Measurements from ENCODE around the gene ARHGAP8.

ARHGAP8 gene

GRCh38 chr22:44714703-44715350 is 37.5 kb upstream of the ARHGAP8 start:
- H3K4me1 ChIP-seq (ENCODE audit: insufficient read depth, low read length) = no peaks in the 10 kb centered on the region
- no peaks in the 10 kb centered on the region for H3K36me3 ChIP-seq (ENCODE audit: insufficient read depth, low read length)
- H3K4me3 ChIP-seq (ENCODE audit: low read length) = no peak overlapping the region
- no peak overlapping the region for H2AFZ ChIP-seq (ENCODE audit: low read depth, low read length)
- no peaks in the 10 kb centered on the region for H3K9me3 ChIP-seq (ENCODE audit: low read length)
- no peaks in the 10 kb centered on the region for H3K27me3 ChIP-seq (ENCODE audit: insufficient read depth, low read length)

- Histone ChIP-seq H3K27me3 (ENCODE audit: insufficient read depth, low read length) (no peaks in the 10 kb centered on the region), H3K36me3 (ENCODE audit: insufficient read depth, low read length) (no peaks in the 10 kb centered on the region), H3K9me3 (ENCODE audit: low read length) (no peaks in the 10 kb centered on the region), H2AFZ (ENCODE audit: low read depth, low read length) (no peak overlapping the region), H3K4me1 (ENCODE audit: insufficient read depth, low read length) (no peaks in the 10 kb centered on the region), H3K4me3 (ENCODE audit: low read length) (no peak overlapping the region)
Observed at GRCh38 chr22:44718418-44718817, 34.0 kb upstream of the ARHGAP8 start.

- no peaks in the 10 kb centered on the region for H3K27me3 ChIP-seq (ENCODE audit: insufficient read depth, low read length)
- no peak overlapping the region for H3K4me3 ChIP-seq (ENCODE audit: low read length)
- no peaks in the 10 kb centered on the region for H3K4me1 ChIP-seq (ENCODE audit: insufficient read depth, low read length)
- H3K36me3 ChIP-seq (ENCODE audit: insufficient read depth, low read length) = no peaks in the 10 kb centered on the region
- no peaks in the 10 kb centered on the region for H3K9me3 ChIP-seq (ENCODE audit: low read length)
- H2AFZ ChIP-seq (ENCODE audit: low read depth, low read length) = no peak overlapping the region
Observed at GRCh38 chr22:44719586-44720368, 32.6 kb upstream of the ARHGAP8 start.

DNA sequence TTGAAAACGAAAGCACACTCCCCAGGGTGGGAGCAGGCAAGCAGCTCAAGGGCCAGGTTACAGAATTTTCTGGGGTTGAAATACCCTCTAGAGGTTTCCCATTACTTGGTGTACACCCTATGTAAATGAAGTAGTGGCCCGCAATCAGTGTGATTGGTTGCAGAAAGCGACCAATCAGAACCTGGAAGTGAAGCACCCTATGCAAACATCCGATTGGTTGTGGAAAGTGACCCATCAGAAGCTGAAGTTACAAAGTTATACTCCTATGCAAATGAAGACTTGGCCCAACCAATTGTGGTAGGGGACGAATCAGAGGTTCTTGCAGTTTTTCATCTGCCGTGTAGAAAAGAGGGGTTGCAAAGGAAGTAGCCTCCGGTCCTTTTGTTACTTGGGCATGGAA is 31.2 kb upstream of the ARHGAP8 start:
- no peaks in the 10 kb centered on the region for H3K27me3 ChIP-seq (ENCODE audit: insufficient read depth, low read length)
- no peak overlapping the region for H2AFZ ChIP-seq (ENCODE audit: low read depth, low read length)
- H3K9me3 ChIP-seq (ENCODE audit: low read length) = no peaks in the 10 kb centered on the region
- H3K36me3 ChIP-seq (ENCODE audit: insufficient read depth, low read length) = no peaks in the 10 kb centered on the region
- H3K4me1 ChIP-seq (ENCODE audit: insufficient read depth, low read length) = no peaks in the 10 kb centered on the region
- no peak overlapping the region for H3K4me3 ChIP-seq (ENCODE audit: low read length)

DNA sequence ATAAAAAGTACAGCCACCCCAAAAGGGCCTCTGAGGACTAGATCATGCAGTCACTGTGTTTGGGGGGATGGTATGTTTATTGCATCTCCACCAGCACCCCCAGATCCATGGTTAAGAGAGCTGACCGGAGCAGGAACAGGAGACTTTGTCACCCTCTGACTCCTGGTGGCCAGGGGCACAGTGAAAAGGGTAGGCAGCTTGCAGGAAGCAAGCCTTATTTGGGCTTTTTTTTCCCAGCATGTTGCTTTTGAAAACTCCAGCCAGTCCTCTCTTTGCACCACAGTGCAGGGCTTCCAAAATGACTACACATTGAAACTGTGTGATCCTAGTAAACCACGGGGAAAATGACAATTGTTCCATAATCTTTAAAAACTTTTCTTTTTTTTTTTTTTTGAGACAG is 29.8 kb upstream of the ARHGAP8 start:
- Histone ChIP-seq H3K36me3 (ENCODE audit: insufficient read depth, low read length) (no peaks in the 10 kb centered on the region), H3K4me3 (ENCODE audit: low read length) (no peak overlapping the region), H2AFZ (ENCODE audit: low read depth, low read length) (no peak overlapping the region), H3K4me1 (ENCODE audit: insufficient read depth, low read length) (no peaks in the 10 kb centered on the region), H3K9me3 (ENCODE audit: low read length) (no peaks in the 10 kb centered on the region), H3K27me3 (ENCODE audit: insufficient read depth, low read length) (no peaks in the 10 kb centered on the region)

DNA sequence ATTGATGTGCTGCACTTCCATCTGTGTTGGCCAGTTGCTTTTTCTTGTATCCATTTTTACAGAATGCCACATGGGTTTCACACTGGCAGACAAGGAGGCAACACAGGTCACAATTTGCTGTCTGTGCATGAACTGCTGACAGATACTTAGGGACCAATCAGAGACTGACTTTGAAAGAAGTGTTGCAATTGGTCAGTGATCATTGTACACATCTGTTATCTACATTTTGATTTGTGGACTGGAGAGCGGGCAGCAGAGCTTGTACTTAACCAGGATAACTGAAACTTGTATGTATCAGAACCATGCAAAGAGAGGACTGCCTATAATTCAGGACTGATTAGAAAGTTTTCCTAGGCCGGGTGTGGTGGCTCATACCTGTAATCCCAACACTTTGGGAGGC is 28.6 kb upstream of the ARHGAP8 start:
- H3K9me3 ChIP-seq (ENCODE audit: low read length) = no peaks in the 10 kb centered on the region
- H3K4me1 ChIP-seq (ENCODE audit: insufficient read depth, low read length) = no peaks in the 10 kb centered on the region
- H3K36me3 ChIP-seq (ENCODE audit: insufficient read depth, low read length) = no peaks in the 10 kb centered on the region
- H2AFZ ChIP-seq (ENCODE audit: low read depth, low read length) = no peak overlapping the region
- H3K27me3 ChIP-seq (ENCODE audit: insufficient read depth, low read length) = no peaks in the 10 kb centered on the region
- no peak overlapping the region for H3K4me3 ChIP-seq (ENCODE audit: low read length)

DNA sequence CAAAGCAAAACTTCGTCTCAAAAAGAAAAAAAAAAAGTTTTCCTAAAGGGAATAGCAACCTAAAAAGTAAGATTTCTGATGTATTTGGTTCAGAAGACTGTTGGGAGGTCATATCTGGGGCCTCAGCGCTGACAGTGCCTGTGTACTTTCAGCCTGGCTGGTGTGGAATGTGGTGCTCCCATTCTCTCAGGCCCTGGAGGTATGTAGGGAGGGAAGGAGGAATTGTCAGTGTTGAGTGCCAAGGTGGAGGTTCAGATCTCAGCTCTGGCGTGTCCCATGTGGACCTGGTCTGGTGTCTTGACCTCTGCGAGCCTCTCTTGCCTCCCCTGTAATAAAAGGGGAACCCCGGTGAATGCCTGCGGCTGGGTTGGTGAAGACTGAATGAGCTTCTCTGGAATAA is 28.0 kb upstream of the ARHGAP8 start:
- H3K4me3 ChIP-seq (ENCODE audit: low read length) = no peak overlapping the region
- H2AFZ ChIP-seq (ENCODE audit: low read depth, low read length) = no peak overlapping the region
- no peaks in the 10 kb centered on the region for H3K27me3 ChIP-seq (ENCODE audit: insufficient read depth, low read length)
- no peaks in the 10 kb centered on the region for H3K4me1 ChIP-seq (ENCODE audit: insufficient read depth, low read length)
- H3K36me3 ChIP-seq (ENCODE audit: insufficient read depth, low read length) = no peaks in the 10 kb centered on the region
- no peaks in the 10 kb centered on the region for H3K9me3 ChIP-seq (ENCODE audit: low read length)

DNA sequence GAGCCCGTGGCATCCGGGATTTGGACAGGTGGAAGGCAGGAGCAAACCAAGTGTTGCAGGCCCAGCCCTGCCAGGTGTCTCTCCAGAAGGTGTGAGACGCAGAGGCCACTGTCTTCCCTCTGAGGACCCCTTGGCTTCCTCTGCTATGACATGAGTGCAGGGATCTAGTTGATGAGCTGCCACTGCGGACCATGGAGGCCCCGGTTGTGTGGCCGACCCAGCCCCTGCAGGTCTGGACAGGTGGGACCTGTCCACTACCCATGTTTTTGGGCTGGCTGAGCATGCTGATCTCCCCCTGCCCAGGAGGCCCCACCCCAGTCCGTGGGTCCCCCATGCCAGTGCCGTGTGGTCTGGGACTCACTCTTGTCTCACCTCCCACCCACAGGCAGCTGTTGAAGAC is 27.5 kb upstream of the ARHGAP8 start:
- H3K9me3 ChIP-seq (ENCODE audit: low read length) = no peaks in the 10 kb centered on the region
- no peaks in the 10 kb centered on the region for H3K27me3 ChIP-seq (ENCODE audit: insufficient read depth, low read length)
- H3K4me1 ChIP-seq (ENCODE audit: insufficient read depth, low read length) = peaks cover 3% of the 10 kb centered on the region
- no peaks in the 10 kb centered on the region for H3K36me3 ChIP-seq (ENCODE audit: insufficient read depth, low read length)
- no peak overlapping the region for H3K4me3 ChIP-seq (ENCODE audit: low read length)
- H2AFZ ChIP-seq (ENCODE audit: low read depth, low read length) = no peak overlapping the region

DNA sequence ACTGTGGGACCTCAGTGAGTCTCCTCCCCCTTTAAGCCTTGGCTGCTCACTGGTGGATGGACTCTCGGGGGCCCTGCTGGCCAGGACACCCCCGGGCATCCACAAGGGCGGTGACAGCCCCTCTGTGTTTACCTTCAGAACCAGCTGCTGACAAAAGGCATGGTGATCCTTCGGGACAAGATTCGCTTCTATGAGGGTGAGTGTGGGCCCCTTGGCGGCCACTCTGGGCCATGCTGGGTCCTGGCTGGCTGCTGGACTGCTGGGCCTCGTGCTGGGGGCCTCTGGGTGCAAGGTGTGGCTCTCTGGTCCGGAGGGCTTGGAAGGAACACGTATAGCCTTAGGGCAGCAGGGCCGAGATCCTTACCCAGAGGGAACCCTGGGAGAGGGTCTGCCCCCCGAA is 25.9 kb upstream of the ARHGAP8 start:
- Histone ChIP-seq H3K9me3 (ENCODE audit: low read length) (no peaks in the 10 kb centered on the region), H3K36me3 (ENCODE audit: insufficient read depth, low read length) (no peaks in the 10 kb centered on the region), H3K4me1 (ENCODE audit: insufficient read depth, low read length) (peaks cover 10% of the 10 kb centered on the region), H2AFZ (ENCODE audit: low read depth, low read length) (no peak overlapping the region), H3K27me3 (ENCODE audit: insufficient read depth, low read length) (no peaks in the 10 kb centered on the region), H3K4me3 (ENCODE audit: low read length) (no peak overlapping the region)

DNA sequence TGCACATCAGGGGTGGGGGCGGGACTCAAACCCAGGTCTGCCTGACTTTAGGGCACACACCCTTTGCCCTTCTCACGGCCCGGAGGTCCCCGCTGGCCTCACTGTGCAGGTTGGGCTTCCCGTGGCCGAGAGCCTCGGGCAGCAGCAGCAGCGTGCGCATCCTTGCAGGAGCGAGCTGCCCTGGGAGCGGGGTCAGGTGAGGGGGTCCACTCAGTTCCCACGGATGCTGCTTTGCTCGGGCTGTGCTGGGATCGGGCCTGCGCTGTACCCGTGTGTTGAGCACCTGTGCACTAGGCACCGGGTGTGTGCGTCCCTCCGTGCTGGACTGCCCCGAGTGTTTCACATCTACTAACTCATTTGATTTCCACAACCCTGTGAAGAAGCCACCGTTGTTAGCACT is 25.2 kb upstream of the ARHGAP8 start:
- H3K9me3 ChIP-seq (ENCODE audit: low read length) = no peaks in the 10 kb centered on the region
- H2AFZ ChIP-seq (ENCODE audit: low read depth, low read length) = no peak overlapping the region
- H3K4me1 ChIP-seq (ENCODE audit: insufficient read depth, low read length) = peaks cover 10% of the 10 kb centered on the region
- H3K27me3 ChIP-seq (ENCODE audit: insufficient read depth, low read length) = no peaks in the 10 kb centered on the region
- H3K36me3 ChIP-seq (ENCODE audit: insufficient read depth, low read length) = no peaks in the 10 kb centered on the region
- H3K4me3 ChIP-seq (ENCODE audit: low read length) = no peak overlapping the region

GRCh38 chr22:44727709-44728108 is 24.7 kb upstream of the ARHGAP8 start:
- H3K4me3 ChIP-seq (ENCODE audit: low read length) = no peak overlapping the region
- H2AFZ ChIP-seq (ENCODE audit: low read depth, low read length) = no peak overlapping the region
- no peaks in the 10 kb centered on the region for H3K9me3 ChIP-seq (ENCODE audit: low read length)
- no peaks in the 10 kb centered on the region for H3K36me3 ChIP-seq (ENCODE audit: insufficient read depth, low read length)
- peaks cover 10% of the 10 kb centered on the region for H3K4me1 ChIP-seq (ENCODE audit: insufficient read depth, low read length)
- H3K27me3 ChIP-seq (ENCODE audit: insufficient read depth, low read length) = no peaks in the 10 kb centered on the region

GRCh38 chr22:44728761-44729324 is 23.5 kb upstream of the ARHGAP8 start:
- Histone ChIP-seq H3K4me3 (ENCODE audit: low read length) (no peak overlapping the region), H3K27me3 (ENCODE audit: insufficient read depth, low read length) (no peaks in the 10 kb centered on the region), H3K4me1 (ENCODE audit: insufficient read depth, low read length) (peaks cover 10% of the 10 kb centered on the region), H3K36me3 (ENCODE audit: insufficient read depth, low read length) (no peaks in the 10 kb centered on the region), H3K9me3 (ENCODE audit: low read length) (no peaks in the 10 kb centered on the region), H2AFZ (ENCODE audit: low read depth, low read length) (no peak overlapping the region)

DNA sequence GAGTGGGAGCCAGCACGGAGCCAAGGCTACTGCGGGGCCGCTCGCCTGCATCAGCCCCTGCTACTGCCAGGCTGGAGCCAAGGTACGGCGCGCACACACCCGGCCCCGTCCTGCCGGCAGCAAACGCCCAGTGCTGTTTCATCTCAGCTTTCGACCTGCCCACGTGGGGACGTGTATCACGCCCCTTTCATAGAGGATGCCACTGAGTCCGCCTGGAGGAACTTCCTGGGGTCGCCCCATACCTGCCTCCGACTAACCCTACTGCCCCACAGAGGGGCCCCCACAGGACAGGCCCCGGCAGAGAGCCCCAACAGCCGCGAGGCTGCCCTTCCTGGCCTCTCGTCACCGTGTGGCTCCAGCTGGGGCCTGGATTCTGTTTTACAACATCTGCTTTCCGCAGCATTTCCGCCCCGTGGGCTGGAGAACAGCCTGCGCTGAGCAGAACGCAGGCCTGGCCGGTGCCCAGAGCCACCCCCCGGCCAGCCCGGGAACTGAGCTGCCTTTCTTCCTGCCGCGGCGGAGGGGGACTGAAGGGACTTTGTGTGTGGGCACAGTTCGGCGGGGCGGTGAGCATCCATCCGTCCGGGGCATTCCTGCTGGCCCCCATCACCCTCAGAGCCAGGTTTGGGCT is 22.9 kb upstream of the ARHGAP8 start:
- Histone ChIP-seq H3K4me3 (ENCODE audit: low read length) (no peak overlapping the region), H3K27me3 (ENCODE audit: insufficient read depth, low read length) (no peaks in the 10 kb centered on the region), H3K36me3 (ENCODE audit: insufficient read depth, low read length) (no peaks in the 10 kb centered on the region), H3K4me1 (ENCODE audit: insufficient read depth, low read length) (peaks cover 10% of the 10 kb centered on the region), H3K9me3 (ENCODE audit: low read length) (no peaks in the 10 kb centered on the region), H2AFZ (ENCODE audit: low read depth, low read length) (no peak overlapping the region)
